Measurements from ENCODE around the gene RAPGEF4.

- peak; percentile 34 to 86 (median 73) for TF ChIP-seq CTCF (IDR thresholded peaks at IDR 0.05)
- TF ChIP-seq POLR2A (IDR thresholded peaks at IDR 0.05), result no peak
Observed at GRCh38 chr2:172806493-172806892, 70.8 kb downstream of the RAPGEF4 start.

All from Peyer's patch (tissue), 4 donors.